ENCODE data around the gene CTDSP2. TPM values are rescaled to one million over a fixed set of nuclear protein-coding genes. Genes with fewer than 3 reads are reported as not detected.

CTDSP2 gene
- total and polyA plus RNA-seq, 2 of the 8 experiments (the other 6 are each of a cell fraction or from before 2014, with no cell fraction given), result 71.3 to 91.7 TPM

DNA sequence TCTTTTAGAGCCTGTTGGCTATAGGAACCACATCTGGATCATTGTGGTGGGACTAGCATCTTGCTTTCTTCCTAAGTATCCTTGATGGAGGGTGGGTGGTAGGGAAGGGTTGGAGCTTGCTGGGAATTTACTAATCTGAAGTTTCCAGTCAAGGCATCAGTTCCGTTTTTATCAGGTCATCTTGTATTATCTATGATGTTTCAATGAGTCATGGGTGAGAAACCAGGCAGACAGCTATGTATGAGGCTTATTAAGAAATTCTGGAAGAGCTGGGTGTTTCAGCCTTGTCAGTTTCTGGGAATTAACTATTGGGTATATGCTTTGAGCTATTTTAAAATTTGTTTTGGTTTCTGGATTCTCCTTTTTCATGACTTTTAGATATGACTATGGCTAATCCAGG, 52.6 kb downstream of the CTDSP2 start (continued):
- TF ChIP-seq, protein P1, sequence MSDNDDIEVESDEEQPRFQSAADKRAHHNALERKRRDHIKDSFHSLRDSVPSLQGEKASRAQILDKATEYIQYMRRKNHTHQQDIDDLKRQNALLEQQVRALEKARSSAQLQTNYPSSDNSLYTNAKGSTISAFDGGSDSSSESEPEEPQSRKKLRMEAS (IDR thresholded peaks at IDR 0.05), result no peak
- TF ChIP-seq PHF8 (conservative IDR thresholded peaks at IDR 0.05; ENCODE audit: low read depth, low read length) (no peak), SP2 (IDR thresholded peaks at IDR 0.05; ENCODE audit: low read length) (no peak), ASH2L (IDR thresholded peaks at IDR 0.05; ENCODE audit: low read length) (no peak), EGR1 (IDR thresholded peaks at IDR 0.05; ENCODE audit: borderline replicate concordance, low read depth, low read length) (no peak)

Measured in H1 (cell line).